OCI-LY1 (cell line): ENCODE data around the gene RILP.

ENCODE experiments used
- H2AFZ ChIP-seq: fragments of 200-600 bp; sonication (generic), shearing (Covaris generic); 2 replicates; pipeline ENCODE4 v1.6.0; 2014; ENCODE audit warnings: antibody characterized with exemption, mild to moderate bottlenecking, low read length
- H3F3A ChIP-seq: fragments of 200-600 bp; sonication (generic), shearing (Covaris generic); 2 replicates; pipeline ENCODE4 v1.6.0; 2014; ENCODE audit warnings: mild to moderate bottlenecking, antibody characterized with exemption, low read length, moderate library complexity; ENCODE audit not compliant: insufficient read depth
- H3K27ac ChIP-seq: fragments of 200-600 bp; sonication (generic); 2 replicates; pipeline ENCODE4 v1.5.1; 2014; ENCODE audit warnings: low read length, mixed run types, mild to moderate bottlenecking, low read depth; ENCODE audit not compliant: poor library complexity, severe bottlenecking
- H3K27me3 ChIP-seq: fragments of 200-600 bp; sonication (generic); 2 replicates; pipeline ENCODE4 v1.6.0; 2014; ENCODE audit warnings: antibody characterized with exemption, mild to moderate bottlenecking, low read length, moderate library complexity; ENCODE audit not compliant: insufficient read depth
- H3K36me3 ChIP-seq: fragments of 200-600 bp; sonication (generic); 2 replicates; pipeline ENCODE4 v1.6.1; 2014; ENCODE audit warnings: mild to moderate bottlenecking, antibody characterized with exemption, low read length, moderate library complexity, mixed read lengths; ENCODE audit not compliant: insufficient read depth
- H3K4me1 ChIP-seq: fragments of 200-600 bp; sonication (generic); 2 replicates; pipeline ENCODE4 v1.5.1; 2014; ENCODE audit warnings: mild to moderate bottlenecking, low read length, moderate library complexity; ENCODE audit not compliant: insufficient read depth, severe bottlenecking
- H3K4me2 ChIP-seq: fragments of 200-600 bp; sonication (generic), shearing (Covaris generic); 2 replicates; pipeline ENCODE4 v1.6.1; 2014; ENCODE audit warnings: low read length
- H3K4me3 ChIP-seq: fragments of 200-600 bp; sonication (generic); 2 replicates; pipeline ENCODE4 v1.5.1; 2014; ENCODE audit warnings: low read length, low read depth, mild to moderate bottlenecking, mixed read lengths; ENCODE audit not compliant: poor library complexity, severe bottlenecking
- H3K79me2 ChIP-seq: fragments of 200-600 bp; shearing (Covaris generic); 2 replicates; pipeline ENCODE4 v1.6.1; 2016; ENCODE audit warnings: mixed run types, low read length, mixed read lengths; ENCODE audit not compliant: insufficient read depth
- H3K9ac ChIP-seq: fragments of 200-600 bp; sonication (generic), shearing (Covaris generic); 2 replicates; pipeline ENCODE4 v1.6.1; 2014; ENCODE audit warnings: mild to moderate bottlenecking, low read length, mixed read lengths
- H3K9me2 ChIP-seq: fragments of 200-600 bp; sonication (generic), shearing (Covaris generic); 2 replicates; pipeline ENCODE4 v1.6.1; 2014; ENCODE audit warnings: low read depth, mild to moderate bottlenecking, low read length, mixed read lengths
- H3K9me3 ChIP-seq: fragments of 200-600 bp; shearing (Covaris generic); 2 replicates; pipeline ENCODE4 v1.6.1; 2014; ENCODE audit warnings: low read length, mixed read lengths
- H4K20me1 ChIP-seq: fragments of 200-600 bp; sonication (generic), shearing (Covaris generic); 2 replicates; pipeline ENCODE4 v1.6.0; 2016; ENCODE audit warnings: mild to moderate bottlenecking, low read length; ENCODE audit not compliant: insufficient read depth
- CTCF ChIP-seq: fragments of 200-600 bp; sonication (generic), shearing (Covaris generic); IDR thresholded peaks from 2 replicates; pipeline ENCODE4 v1.5.1; 2017; ENCODE audit warnings: mild to moderate bottlenecking, antibody characterized with exemption, low read length, moderate library complexity, mixed read lengths
- EZH2 ChIP-seq: fragments of 200-600 bp; sonication (generic), shearing (Covaris generic); IDR thresholded peaks from 2 replicates; pipeline ENCODE4 v1.8.0; 2017; ENCODE audit warnings: borderline replicate concordance, mixed run types, mild to moderate bottlenecking, antibody characterized with exemption, low read length, moderate library complexity, mixed read lengths

RILP gene

DNA sequence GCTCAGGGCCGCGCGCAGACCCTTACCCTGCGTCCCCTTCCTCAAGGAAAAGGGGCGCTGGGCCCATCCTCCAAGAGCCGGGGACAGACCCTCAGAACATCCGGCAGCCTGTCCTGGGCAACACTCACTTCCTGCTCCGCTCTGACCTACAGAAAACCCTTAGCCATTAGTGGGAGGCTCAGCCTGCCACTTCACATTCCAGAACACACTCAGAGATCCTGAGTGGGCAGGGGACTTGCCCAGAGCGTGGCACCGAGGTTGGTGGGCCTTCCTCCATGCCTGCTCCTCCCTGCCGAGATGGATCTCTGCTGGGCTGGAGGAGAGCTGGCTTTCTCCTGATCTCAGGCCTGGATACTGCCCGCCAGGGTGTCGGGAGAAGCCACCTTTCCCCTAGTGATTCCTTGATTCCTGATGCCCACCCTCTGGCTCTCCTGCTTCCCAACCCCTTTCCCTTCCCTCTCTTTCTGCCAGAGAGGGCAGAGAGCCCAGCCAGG is 5.6 kb downstream of the RILP start:
- Histone ChIP-seq H3K27ac (no peak overlapping the region), H3K79me2 (no peaks in the 10 kb centered on the region), H3F3A (no peaks in the 10 kb centered on the region), H4K20me1 (no peaks in the 10 kb centered on the region), H3K9ac (peak overlapping the region; percentile 58), H2AFZ (no peak overlapping the region), H3K4me1 (peaks cover 19% of the 10 kb centered on the region), H3K27me3 (no peaks in the 10 kb centered on the region), H3K9me3 (no peaks in the 10 kb centered on the region), H3K4me2 (peak overlapping the region; percentile 85), H3K9me2 (no peaks in the 10 kb centered on the region), H3K4me3 (peak overlapping the region; percentile 65), H3K36me3 (no peaks in the 10 kb centered on the region; the same call in 1 of the 2 replicates)
- TF ChIP-seq EZH2 (no peak), CTCF (no peak)

- Histone ChIP-seq H2AFZ (no peak overlapping the region), H3K9me2 (no peaks in the 10 kb centered on the region), H3K27ac (no peak overlapping the region), H3F3A (no peaks in the 10 kb centered on the region), H4K20me1 (no peaks in the 10 kb centered on the region), H3K4me3 (peak overlapping the region; percentile 65), H3K9me3 (no peaks in the 10 kb centered on the region), H3K4me2 (peak overlapping the region; percentile 85), H3K79me2 (no peaks in the 10 kb centered on the region), H3K9ac (peak overlapping the region; percentile 58), H3K4me1 (peaks cover 16% of the 10 kb centered on the region), H3K27me3 (no peaks in the 10 kb centered on the region), H3K36me3 (no peaks in the 10 kb centered on the region; the same call in 1 of the 2 replicates)
- TF ChIP-seq EZH2 = no peak
- TF ChIP-seq CTCF = peak; percentile 36; the same call in 1 of the 2 replicates
Observed at GRCh38 chr17:1643293-1643998, 6.2 kb downstream of the RILP start.

DNA sequence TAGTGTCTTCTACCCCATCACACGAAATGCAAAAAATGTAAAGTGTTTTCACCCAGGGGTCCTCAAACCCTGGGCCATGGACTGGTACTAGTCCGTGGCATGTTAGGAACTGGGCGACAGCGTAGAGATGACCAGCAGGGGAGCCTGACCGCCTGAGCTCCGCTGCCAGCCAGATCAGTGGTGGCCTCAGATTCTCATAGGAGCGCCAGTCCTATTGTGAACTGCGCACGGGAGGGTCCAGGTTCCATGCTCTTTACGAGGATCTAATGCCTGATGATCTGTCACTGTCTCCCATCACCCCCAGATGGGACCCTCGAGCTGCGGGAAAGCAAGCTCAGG is 8.6 kb downstream of the RILP start:
- no peaks in the 10 kb centered on the region for H3K9me3 ChIP-seq
- no peak overlapping the region for H3K27ac ChIP-seq
- no peak overlapping the region for H3K9ac ChIP-seq
- no peaks in the 10 kb centered on the region for H3K9me2 ChIP-seq
- H2AFZ ChIP-seq = no peak overlapping the region
- H3K4me3 ChIP-seq = no peak overlapping the region
- TF ChIP-seq EZH2 = no peak
- no peak for TF ChIP-seq CTCF
- H3K27me3 ChIP-seq = peaks cover 4% of the 10 kb centered on the region; the same call in 1 of the 2 replicates
- H3K79me2 ChIP-seq = no peaks in the 10 kb centered on the region
- no peaks in the 10 kb centered on the region; the same call in 1 of the 2 replicates for H3K36me3 ChIP-seq
- H4K20me1 ChIP-seq = no peaks in the 10 kb centered on the region
- peaks cover 12% of the 10 kb centered on the region for H3K4me1 ChIP-seq
- H3F3A ChIP-seq = no peaks in the 10 kb centered on the region
- no peak overlapping the region for H3K4me2 ChIP-seq
